ENCODE measurements around the gene PHYHIPL. TPM values are rescaled to one million over a fixed set of nuclear protein-coding genes. Genes with fewer than 3 reads are reported as not detected.

The PHYHIPL gene
- total RNA-seq, 2 donors from 2014 or later, result 0.44 to 0.68 TPM

DNA sequence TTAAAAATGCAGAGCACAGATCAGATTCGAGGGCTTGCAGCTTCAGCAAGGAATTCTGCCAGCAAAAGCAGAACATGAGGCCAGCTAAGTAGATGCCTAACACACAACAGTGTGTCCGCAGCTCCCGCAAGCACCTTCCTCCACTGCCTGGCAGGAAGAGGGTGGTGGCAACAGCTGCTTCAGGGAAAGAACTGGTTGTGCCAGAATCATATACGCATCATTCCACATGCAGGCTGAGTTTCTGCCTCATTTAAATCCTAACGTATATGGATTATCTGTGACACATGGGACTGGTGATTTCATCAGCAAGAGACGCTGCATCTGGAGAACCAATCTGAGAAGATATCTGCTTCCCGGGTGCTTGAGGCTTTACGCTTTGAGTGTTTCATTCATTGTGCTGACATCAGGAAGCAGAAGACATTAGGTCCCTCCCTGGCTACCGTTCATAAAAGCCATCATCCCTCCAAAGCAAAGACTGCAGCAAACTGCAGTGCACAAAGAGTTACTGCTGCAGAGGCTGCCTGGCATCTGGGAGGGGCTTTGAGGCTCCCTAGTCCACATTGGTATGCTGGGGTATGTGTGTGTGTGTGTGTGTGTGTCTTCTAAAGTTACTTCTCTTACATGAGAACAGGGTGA, 107.1 kb downstream of the PHYHIPL start:
- 84 to 88% methylated on average over 9 of the region's 9 CpGs for WGBS, 2 experiments (ENCODE audit: insufficient coverage in 1 of 2, insufficient read length in 1 of 2)

DNA sequence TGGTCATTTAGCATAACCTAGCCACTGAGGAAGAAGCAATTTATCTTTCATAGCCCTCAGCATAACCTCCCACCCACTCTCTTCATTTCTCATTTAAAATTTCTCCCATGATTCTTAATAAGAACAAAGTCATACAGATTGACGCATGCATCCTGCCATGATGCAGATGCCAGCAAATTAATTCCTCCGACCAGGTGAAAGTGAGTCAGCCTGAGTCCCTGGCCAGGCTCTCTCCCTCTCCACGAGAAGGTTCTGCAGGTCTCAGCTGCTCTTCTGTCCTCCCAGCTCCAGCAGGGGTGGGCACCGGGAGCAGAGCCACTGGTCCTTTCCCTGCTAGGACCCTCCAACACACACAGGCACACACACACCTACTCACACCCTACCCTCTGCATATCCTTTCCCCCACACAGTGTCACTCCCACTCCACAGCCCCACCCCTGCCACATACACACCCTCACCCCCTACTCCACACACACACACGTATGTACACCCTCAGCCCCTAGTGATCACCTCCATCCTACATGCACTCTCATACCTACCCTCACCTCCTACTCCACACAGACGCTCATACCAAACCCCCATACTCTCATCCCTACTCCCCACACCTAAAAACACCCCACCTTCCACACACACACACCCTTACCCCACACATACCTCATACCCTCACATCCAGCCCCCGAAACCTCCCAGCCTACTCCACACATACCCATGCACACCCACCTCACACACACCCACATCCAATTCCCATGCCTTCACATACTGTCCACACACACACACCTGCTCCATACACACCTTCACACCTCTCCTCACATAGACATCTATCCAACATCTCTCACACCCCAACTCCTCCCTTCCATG, 107.9 kb downstream of the PHYHIPL start:
- Mint-ChIP-seq H3K27ac (no peak overlapping the region), H3K27me3 (ENCODE audit: insufficient read depth) (no peaks in the 10 kb centered on the region), H3K9me3 (no peaks in the 10 kb centered on the region), H3K36me3 (ENCODE audit: low read depth) (no peaks in the 10 kb centered on the region), H3K4me3 (no peak overlapping the region), H3K4me1 (no peaks in the 10 kb centered on the region)
- no peak for DNase-seq
- WGBS, 2 experiments (ENCODE audit: insufficient coverage in 1 of 2, insufficient read length in 1 of 2), result 89 to 100% methylated on average over 5 to 7 of the region's 7 CpGs
- H3K36me3 ChIP-seq (ENCODE audit: control insufficient read depth, insufficient read depth, low read length), result peaks cover 7% of the 10 kb centered on the region
- H3K27ac ChIP-seq (ENCODE audit: low read depth, low read length), result no peak overlapping the region
- H3K9me3 ChIP-seq (ENCODE audit: control insufficient read depth, low read length), result no peaks in the 10 kb centered on the region
- no peak overlapping the region for H3K4me3 ChIP-seq (ENCODE audit: low read length)
- TF ChIP-seq, protein P1, sequence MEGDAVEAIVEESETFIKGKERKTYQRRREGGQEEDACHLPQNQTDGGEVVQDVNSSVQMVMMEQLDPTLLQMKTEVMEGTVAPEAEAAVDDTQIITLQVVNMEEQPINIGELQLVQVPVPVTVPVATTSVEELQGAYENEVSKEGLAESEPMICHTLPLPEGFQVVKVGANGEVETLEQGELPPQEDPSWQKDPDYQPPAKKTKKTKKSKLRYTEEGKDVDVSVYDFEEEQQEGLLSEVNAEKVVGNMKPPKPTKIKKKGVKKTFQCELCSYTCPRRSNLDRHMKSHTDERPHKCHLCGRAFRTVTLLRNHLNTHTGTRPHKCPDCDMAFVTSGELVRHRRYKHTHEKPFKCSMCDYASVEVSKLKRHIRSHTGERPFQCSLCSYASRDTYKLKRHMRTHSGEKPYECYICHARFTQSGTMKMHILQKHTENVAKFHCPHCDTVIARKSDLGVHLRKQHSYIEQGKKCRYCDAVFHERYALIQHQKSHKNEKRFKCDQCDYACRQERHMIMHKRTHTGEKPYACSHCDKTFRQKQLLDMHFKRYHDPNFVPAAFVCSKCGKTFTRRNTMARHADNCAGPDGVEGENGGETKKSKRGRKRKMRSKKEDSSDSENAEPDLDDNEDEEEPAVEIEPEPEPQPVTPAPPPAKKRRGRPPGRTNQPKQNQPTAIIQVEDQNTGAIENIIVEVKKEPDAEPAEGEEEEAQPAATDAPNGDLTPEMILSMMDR (conservative IDR thresholded peaks at IDR 0.05), result no peak
- H3K27me3 ChIP-seq (ENCODE audit: control insufficient read depth, insufficient read depth, low read length, poor library complexity, severe bottlenecking), result no peaks in the 10 kb centered on the region
- H3K9ac ChIP-seq (ENCODE audit: extremely low read depth, low read length, poor library complexity, severe bottlenecking), result no peak overlapping the region
- no peaks in the 10 kb centered on the region for H3K4me1 ChIP-seq (ENCODE audit: control insufficient read depth, insufficient read depth, low read length)

More for the DNA sequence above, 107.1 kb downstream of the PHYHIPL start:
- Histone ChIP-seq H3K4me3 (ENCODE audit: low read length) (no peak overlapping the region), H3K27me3 (ENCODE audit: control insufficient read depth, insufficient read depth, low read length, poor library complexity, severe bottlenecking) (no peaks in the 10 kb centered on the region), H3K36me3 (ENCODE audit: control insufficient read depth, insufficient read depth, low read length) (peaks cover 7% of the 10 kb centered on the region), H3K27ac (ENCODE audit: low read depth, low read length) (no peak overlapping the region), H3K9me3 (ENCODE audit: control insufficient read depth, low read length) (no peaks in the 10 kb centered on the region), H3K4me1 (ENCODE audit: control insufficient read depth, insufficient read depth, low read length) (no peaks in the 10 kb centered on the region), H3K9ac (ENCODE audit: extremely low read depth, low read length, poor library complexity, severe bottlenecking) (no peak overlapping the region)
- DNase-seq, result peak; percentile 63
- Mint-ChIP-seq H3K9me3 (no peaks in the 10 kb centered on the region), H3K4me3 (no peak overlapping the region), H3K4me1 (no peaks in the 10 kb centered on the region), H3K36me3 (ENCODE audit: low read depth) (no peaks in the 10 kb centered on the region), H3K27ac (no peak overlapping the region), H3K27me3 (ENCODE audit: insufficient read depth) (no peaks in the 10 kb centered on the region)
- TF ChIP-seq, protein P1 (conservative IDR thresholded peaks at IDR 0.05), result no peak

DNA sequence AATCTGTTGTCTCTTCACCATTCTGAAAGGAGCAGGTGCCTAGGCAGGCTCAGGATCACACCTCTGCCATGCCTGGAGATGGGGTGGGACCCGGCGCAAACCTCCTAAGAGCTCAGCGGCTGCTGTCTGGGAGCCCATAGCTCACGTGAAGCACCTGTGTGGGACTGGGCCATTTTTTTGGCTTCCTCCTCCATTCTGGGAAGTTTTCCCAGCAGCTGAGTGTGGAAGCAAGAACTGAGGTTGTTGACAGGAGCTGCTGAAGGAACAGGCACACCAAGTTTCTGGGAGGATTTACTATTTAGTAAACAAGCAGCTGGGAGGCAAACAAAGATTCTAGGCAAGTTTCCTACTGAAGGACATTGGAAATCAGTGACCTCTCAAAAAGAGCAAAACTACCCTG, 108.6 kb downstream of the PHYHIPL start:
- no peaks in the 10 kb centered on the region for H3K27me3 ChIP-seq (ENCODE audit: control insufficient read depth, insufficient read depth, low read length, poor library complexity, severe bottlenecking)
- TF ChIP-seq, protein P1 (conservative IDR thresholded peaks at IDR 0.05), result no peak
- H3K4me1 Mint-ChIP-seq, result peaks cover 5% of the 10 kb centered on the region
- H3K4me3 Mint-ChIP-seq, result no peak overlapping the region
- no peak overlapping the region for H3K27ac Mint-ChIP-seq
- no peaks in the 10 kb centered on the region for H3K27me3 Mint-ChIP-seq (ENCODE audit: insufficient read depth)
- H3K27ac ChIP-seq (ENCODE audit: low read depth, low read length), result no peak overlapping the region
- no peak overlapping the region for H3K4me3 ChIP-seq (ENCODE audit: low read length)
- H3K4me1 ChIP-seq (ENCODE audit: control insufficient read depth, insufficient read depth, low read length), result no peaks in the 10 kb centered on the region
- WGBS, 2 experiments (ENCODE audit: insufficient coverage in 1 of 2, insufficient read length in 1 of 2), result 80 to 96% methylated on average over 1 to 4 of the region's 4 CpGs
- H3K36me3 Mint-ChIP-seq (ENCODE audit: low read depth), result no peaks in the 10 kb centered on the region
- no peaks in the 10 kb centered on the region for H3K9me3 ChIP-seq (ENCODE audit: control insufficient read depth, low read length)
- no peak overlapping the region for H3K9ac ChIP-seq (ENCODE audit: extremely low read depth, low read length, poor library complexity, severe bottlenecking)
- H3K9me3 Mint-ChIP-seq, result no peaks in the 10 kb centered on the region
- DNase-seq, result no peak
- H3K36me3 ChIP-seq (ENCODE audit: control insufficient read depth, insufficient read depth, low read length), result peaks cover 7% of the 10 kb centered on the region
